BJ (cell line): ENCODE data around the gene TBX21. TPM values are rescaled to one million over a fixed set of nuclear protein-coding genes. Genes with fewer than 3 reads are reported as not detected.

ENCODE experiments used
- CTCF ChIA-PET: fragments of 350-600 bp; formaldehyde crosslinking; extraction: SDS; loops from one replicate; lab custom pipeline; 2021; ENCODE audit warnings: antibody characterized with exemption, inconsistent platforms; lab: Yijun Ruan, JAX
- POLR2A ChIA-PET: fragments of 300-600 bp; sonication (Branson Sonifier 250); formaldehyde crosslinking; extraction: SDS; loops from one replicate; lab custom pipeline; 2021; ENCODE audit warnings: antibody characterized with exemption; lab: Charles Lee
- DNase-seq: peaks from one replicate; pipeline ENCODE4 v3.0.0-alpha.2; 2011; ENCODE audit warnings: low read depth
- H3K27me3 ChIP-seq: 2 replicates; pipeline ENCODE4 v1.6.0; 2011; ENCODE audit warnings: low read length; ENCODE audit not compliant: control insufficient read depth, insufficient read depth
- H3K36me3 ChIP-seq: 2 replicates; pipeline ENCODE4 v1.5.1; 2011; ENCODE audit warnings: low read length; ENCODE audit not compliant: control insufficient read depth, insufficient read depth
- H3K4me3 ChIP-seq: 2 replicates; pipeline ENCODE4 v1.5.1; 2011; ENCODE audit warnings: low read depth, mild to moderate bottlenecking, control low read depth, low read length
- CTCF ChIP-seq: IDR thresholded peaks from 2 replicates; pipeline ENCODE4 v1.5.1; 2011; ENCODE audit warnings: low read depth, mild to moderate bottlenecking, control low read depth, inconsistent platforms, low read length, moderate library complexity; ENCODE audit not compliant: insufficient read depth
- polyA plus RNA-seq: library from polyadenylated mRNA; depleted of rRNA; stranded (reverse); fragments of >200 nt; gene quantifications from 2 replicates; pipeline ENCODE4 v1.2.3, GENCODE V29; 2011

TBX21 gene
- polyA plus RNA-seq, 1 experiment = not detected

- ChIA-PET POLR2A (no interaction called here), CTCF (interaction anchor here (0.6 to 3.7 kb wide), 15 partner anchors 8 to 118 kb away, joined by 3 to 35 read pairs (median 5); no protein-coding TSS in a partner anchor)
- no peak for TF ChIP-seq CTCF
- no peak for DNase-seq
- H3K36me3 ChIP-seq = peaks cover 17% of the 10 kb centered on the region
- no peak overlapping the region for H3K4me3 ChIP-seq
- no peaks in the 10 kb centered on the region for H3K27me3 ChIP-seq
Measured at GRCh38 chr17:47699536-47699840, 33.5 kb upstream of the TBX21 start.

DNA sequence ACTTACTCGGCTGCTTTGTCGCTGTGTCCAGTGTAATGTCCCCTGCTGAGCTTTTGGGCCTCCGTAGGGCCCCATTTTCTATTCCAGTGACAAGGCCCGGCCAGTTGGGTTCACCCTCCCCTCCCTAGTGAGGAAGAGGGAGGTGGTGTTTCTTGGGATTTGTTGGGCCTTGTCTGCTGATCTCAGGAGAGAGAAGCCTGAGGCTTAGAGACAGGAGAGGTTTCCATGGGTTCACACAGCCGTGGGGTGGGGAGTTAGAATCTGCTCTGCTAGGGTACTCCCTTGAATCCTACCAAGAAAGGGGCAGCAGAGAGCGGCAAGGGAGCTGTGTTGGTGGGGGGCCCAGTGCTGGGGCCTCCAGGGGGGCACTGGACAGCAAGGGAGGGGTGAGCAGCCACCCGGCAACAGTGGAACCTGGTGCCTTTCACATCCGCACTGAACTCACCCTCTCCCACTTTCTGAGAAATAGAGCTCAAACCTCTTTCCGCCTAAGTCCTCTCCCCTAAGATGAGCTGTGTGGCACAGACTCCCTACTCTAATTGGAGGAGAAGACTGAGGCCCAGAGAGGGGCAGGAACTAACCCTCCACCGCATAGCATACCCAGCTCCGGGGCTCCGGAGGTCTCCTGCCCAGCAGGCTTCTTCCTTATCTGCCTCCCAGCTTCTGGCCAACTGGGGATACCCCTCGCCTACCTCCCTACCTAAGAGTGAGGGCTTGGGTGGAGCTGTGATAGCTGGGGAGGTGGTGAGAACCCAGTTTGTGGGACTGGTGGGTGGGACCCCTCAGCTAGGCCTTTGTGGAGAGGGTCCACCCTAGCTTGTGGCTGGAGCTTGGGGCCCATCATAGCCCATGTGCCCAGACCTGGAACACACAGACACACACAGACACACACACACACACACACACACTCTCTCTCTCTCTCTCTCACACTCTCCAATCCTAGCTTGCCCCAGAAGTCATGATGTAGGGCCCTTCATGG, 32.3 kb upstream of the TBX21 start:
- TF ChIP-seq CTCF = no peak
- CTCF ChIA-PET = interaction anchor here (0.6 to 2.8 kb wide), 5 partner anchors 14 to 89 kb away, joined by 3 to 11 read pairs (median 5); no protein-coding TSS in a partner anchor
- no peaks in the 10 kb centered on the region for H3K27me3 ChIP-seq
- no peak overlapping the region for H3K4me3 ChIP-seq
- peaks cover 17% of the 10 kb centered on the region for H3K36me3 ChIP-seq
- DNase-seq = no peak
- POLR2A ChIA-PET = no interaction called here

DNA sequence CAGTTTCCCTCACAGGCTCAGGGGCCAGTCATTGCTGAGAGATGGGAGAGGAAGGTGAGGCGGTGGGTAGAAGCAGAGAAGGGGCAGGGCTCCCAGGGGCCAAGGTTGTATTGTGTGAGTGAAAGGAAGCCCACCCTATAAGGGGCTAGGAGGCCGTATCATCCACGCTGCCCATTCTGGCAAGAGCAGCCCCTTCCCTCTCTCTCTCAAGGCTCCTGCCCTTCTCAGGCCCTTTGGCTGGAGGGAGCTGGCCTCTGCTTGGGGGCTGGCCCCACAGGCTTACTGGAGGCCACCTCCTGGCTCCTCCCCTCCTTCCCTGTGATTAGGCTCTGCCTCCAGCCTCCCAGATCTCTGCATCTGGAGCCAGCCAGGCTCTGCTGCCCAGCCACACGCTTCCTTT, 31.4 kb upstream of the TBX21 start:
- peaks cover 17% of the 10 kb centered on the region for H3K36me3 ChIP-seq
- H3K27me3 ChIP-seq = no peaks in the 10 kb centered on the region
- DNase-seq = no peak
- no peak for TF ChIP-seq CTCF
- H3K4me3 ChIP-seq = no peak overlapping the region
- ChIA-PET CTCF (interaction anchor here (0.6 to 1.7 kb wide), 2 partner anchors 47 to 88 kb away, joined by 4 to 5 read pairs; no protein-coding TSS in a partner anchor), POLR2A (no interaction called here)

DNA sequence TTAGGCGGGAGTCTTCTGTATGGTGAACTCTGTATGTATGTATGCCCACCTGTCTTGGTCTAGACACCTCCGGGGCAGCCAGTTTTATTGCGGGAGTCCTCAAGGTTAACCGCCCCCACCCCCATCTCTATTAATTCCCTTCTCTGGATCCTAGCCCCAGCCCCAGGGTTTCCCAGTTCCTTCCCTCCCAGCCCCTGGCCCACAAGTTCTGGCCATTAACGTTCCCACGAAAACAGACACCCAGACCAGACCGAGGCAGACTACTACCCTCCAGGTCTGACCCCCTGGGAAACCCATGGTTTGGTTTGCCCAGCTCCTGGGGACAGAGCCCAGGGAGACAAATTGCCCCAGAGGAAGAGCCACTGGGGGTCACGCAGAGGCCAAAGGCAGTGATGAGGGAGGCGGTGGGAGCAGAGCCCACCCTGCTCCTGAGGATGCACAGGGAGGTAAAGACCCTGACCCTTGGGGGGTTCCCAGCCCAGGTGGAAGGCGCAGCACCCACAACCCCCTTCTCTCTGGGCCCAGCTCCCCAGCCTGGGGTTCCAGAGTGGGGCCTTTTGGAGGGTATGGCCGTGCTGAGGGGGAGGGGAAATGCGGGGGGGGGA, 30.5 kb upstream of the TBX21 start:
- H3K4me3 ChIP-seq = no peak overlapping the region
- POLR2A ChIA-PET = no interaction called here
- no peak for DNase-seq

More for the DNA sequence above, 30.5 kb upstream of the TBX21 start:
- CTCF ChIA-PET = interaction anchor here (1.4 kb wide), 1 partner anchor 8 kb away, joined by 4 read pairs; no protein-coding TSS in a partner anchor
- Histone ChIP-seq H3K36me3 (peaks cover 14% of the 10 kb centered on the region), H3K27me3 (no peaks in the 10 kb centered on the region)
- no peak for TF ChIP-seq CTCF
